Neural progenitor cell (in vitro differentiated cells): ENCODE data around the gene SFXN5. TPM values are rescaled to one million over a fixed set of nuclear protein-coding genes. Genes with fewer than 3 reads are reported as not detected.

Experiments used
- DNase-seq: peaks from one replicate; pipeline ENCODE4 v3.0.0-alpha.2; 2016; ENCODE audit warnings: low spot score
- H2AFZ ChIP-seq: fragments of 200-600 bp; sonication (generic); replicated peaks from 2 replicates; pipeline ENCODE4 v1.6.1; 2016; ENCODE audit warnings: antibody characterized with exemption
- H3F3A ChIP-seq: fragments of 200-600 bp; sonication (generic); 2 replicates; pipeline ENCODE4 v1.6.1; 2016; ENCODE audit warnings: antibody characterized with exemption, low read depth
- H3K27ac ChIP-seq: fragments of 200-600 bp; sonication (generic); 2 replicates; pipeline ENCODE4 v1.5.1; 2016; ENCODE audit warnings: mild to moderate bottlenecking
- H3K27me3 ChIP-seq: fragments of 200-600 bp; sonication (generic); 2 replicates; pipeline ENCODE4 v1.6.1; 2016; ENCODE audit warnings: mild to moderate bottlenecking, moderate library complexity
- H3K36me3 ChIP-seq: fragments of 200-600 bp; sonication (generic); 2 replicates; pipeline ENCODE4 v1.5.1; 2016
- H3K4me1 ChIP-seq: fragments of 200-600 bp; sonication (generic); 2 replicates; pipeline ENCODE4 v1.6.1; 2016; ENCODE audit warnings: mixed run types
- H3K4me2 ChIP-seq: fragments of 200-600 bp; sonication (generic); 2 replicates; pipeline ENCODE4 v1.6.1; 2016
- H3K4me3 ChIP-seq: fragments of 200-600 bp; sonication (generic); 2 replicates; pipeline ENCODE4 v1.5.1; 2016
- H3K79me2 ChIP-seq: fragments of 200-600 bp; sonication (generic); 2 replicates; pipeline ENCODE4 v1.6.1; 2016; ENCODE audit warnings: low read depth
- H3K9ac ChIP-seq: fragments of 200-600 bp; sonication (generic); 2 replicates; pipeline ENCODE4 v1.6.1; 2016
- H3K9me3 ChIP-seq: fragments of 200-600 bp; sonication (generic); 2 replicates; pipeline ENCODE4 v1.5.1; 2016; ENCODE audit warnings: low read depth
- H4K20me1 ChIP-seq: fragments of 200-600 bp; sonication (generic); 2 replicates; pipeline ENCODE4 v1.6.1; 2016; ENCODE audit warnings: low read depth
- H3K27ac Mint-ChIP-seq: 3 replicates; pipeline ENCODE4 v1.8.0; 2021; ENCODE audit warnings: mixed read lengths
- H3K27me3 Mint-ChIP-seq: 2 replicates; pipeline ENCODE4 v1.8.0; 2022; ENCODE audit warnings: low read depth, mild to moderate bottlenecking, inconsistent platforms, moderate library complexity, mixed read lengths; ENCODE audit not compliant: insufficient read depth
- H3K36me3 Mint-ChIP-seq: 3 replicates; pipeline ENCODE4 v1.8.0; 2021; ENCODE audit warnings: mixed read lengths
- H3K4me1 Mint-ChIP-seq: 3 replicates; pipeline ENCODE4 v1.8.0; 2021; ENCODE audit warnings: mixed read lengths
- H3K4me3 Mint-ChIP-seq: 3 replicates; pipeline ENCODE4 v1.8.0; 2021; ENCODE audit warnings: mild to moderate bottlenecking, moderate library complexity, mixed read lengths
- H3K9me3 Mint-ChIP-seq: 3 replicates; pipeline ENCODE4 v1.8.0; 2020; ENCODE audit warnings: mixed read lengths
- CTCF ChIP-seq: fragments of 200-600 bp; sonication (generic); IDR thresholded peaks from 2 replicates; pipeline ENCODE4 v1.5.1; 2017; ENCODE audit warnings: antibody characterized with exemption, mild to moderate bottlenecking
- EZH2 ChIP-seq: fragments of 200-600 bp; sonication (generic); IDR thresholded peaks from 2 replicates; pipeline ENCODE4 v1.6.1; 2017; ENCODE audit warnings: antibody characterized with exemption, mild to moderate bottlenecking, moderate library complexity
- EZH2phosphoT487 ChIP-seq: fragments of 200-600 bp; sonication (generic); IDR thresholded peaks from 2 replicates; pipeline ENCODE4 v1.6.1; 2017; ENCODE audit warnings: antibody characterized with exemption
- total RNA-seq: library from RNA; depleted of rRNA; stranded (reverse); fragments of >200 nt; gene quantifications from 2 replicates; pipeline ENCODE4 v1.2.3, GENCODE V29; 2015; ENCODE audit warnings: low replicate concordance

Gene SFXN5
- total RNA-seq, 1 donor from 2014 or later = 3.4 TPM

- Histone ChIP-seq H3K79me2 (no peaks in the 10 kb centered on the region), H2AFZ (no peak overlapping the region), H3K4me2 (no peak overlapping the region), H3K27me3 (peaks cover 92% of the 10 kb centered on the region), H3K9ac (no peak overlapping the region), H3K36me3 (no peaks in the 10 kb centered on the region), H3F3A (peaks cover 15% of the 10 kb centered on the region), H3K9me3 (no peaks in the 10 kb centered on the region), H3K27ac (no peak overlapping the region), H3K4me3 (no peak overlapping the region), H3K4me1 (peaks cover 17% of the 10 kb centered on the region), H4K20me1 (no peaks in the 10 kb centered on the region)
- no peak overlapping the region for H3K4me3 Mint-ChIP-seq
- H3K9me3 Mint-ChIP-seq = no peaks in the 10 kb centered on the region
- no peak overlapping the region for H3K27ac Mint-ChIP-seq
- no peaks in the 10 kb centered on the region for H3K36me3 Mint-ChIP-seq
- no peak for DNase-seq
- peaks cover 7% of the 10 kb centered on the region for H3K4me1 Mint-ChIP-seq
- TF ChIP-seq CTCF (no peak), EZH2 (no peak), EZH2phosphoT487 (no peak)
- H3K27me3 Mint-ChIP-seq = peaks cover 42% of the 10 kb centered on the region
Observed at GRCh38 chr2:72901426-72901825, 170.1 kb downstream of the SFXN5 start.

GRCh38 chr2:72900191-72900825 lies 171.2 kb downstream of the SFXN5 start:
- TF ChIP-seq EZH2phosphoT487 (no peak), CTCF (no peak), EZH2 (no peak)
- peaks cover 12% of the 10 kb centered on the region for H3K4me1 Mint-ChIP-seq
- H3K4me3 Mint-ChIP-seq = no peak overlapping the region
- no peak for DNase-seq
- H3K79me2 ChIP-seq = no peaks in the 10 kb centered on the region
- peaks cover 22% of the 10 kb centered on the region for H3K4me1 ChIP-seq
- no peaks in the 10 kb centered on the region for H3K9me3 Mint-ChIP-seq
- peaks cover 92% of the 10 kb centered on the region for H3K27me3 ChIP-seq
- peaks cover 40% of the 10 kb centered on the region for H3K27me3 Mint-ChIP-seq
- no peak overlapping the region for H3K27ac ChIP-seq
- H3K4me2 ChIP-seq = no peak overlapping the region
- H3K36me3 ChIP-seq = no peaks in the 10 kb centered on the region
- H2AFZ ChIP-seq = no peak overlapping the region
- no peaks in the 10 kb centered on the region for H3K36me3 Mint-ChIP-seq
- H3K9me3 ChIP-seq = no peaks in the 10 kb centered on the region
- H3K9ac ChIP-seq = no peak overlapping the region
- no peak overlapping the region for H3K4me3 ChIP-seq
- H3K27ac Mint-ChIP-seq = no peak overlapping the region
- H3F3A ChIP-seq = peaks cover 15% of the 10 kb centered on the region
- no peaks in the 10 kb centered on the region for H4K20me1 ChIP-seq

GRCh38 chr2:72898585-72898906 lies 173.0 kb downstream of the SFXN5 start:
- H3K4me1 ChIP-seq = peaks cover 29% of the 10 kb centered on the region
- TF ChIP-seq CTCF (no peak), EZH2phosphoT487 (no peak), EZH2 (no peak)
- no peaks in the 10 kb centered on the region for H3K36me3 ChIP-seq
- Mint-ChIP-seq H3K27me3 (peaks cover 50% of the 10 kb centered on the region), H3K27ac (no peak overlapping the region), H3K9me3 (no peaks in the 10 kb centered on the region), H3K4me1 (peaks cover 16% of the 10 kb centered on the region), H3K36me3 (no peaks in the 10 kb centered on the region), H3K4me3 (no peak overlapping the region)
- no peaks in the 10 kb centered on the region for H4K20me1 ChIP-seq
- peak overlapping the region; percentile 51 for H3K27ac ChIP-seq
- peaks cover 91% of the 10 kb centered on the region for H3K27me3 ChIP-seq
- no peak overlapping the region for H2AFZ ChIP-seq
- peak overlapping the region; percentile 56 for H3K4me2 ChIP-seq
- no peak overlapping the region for H3K9ac ChIP-seq
- H3F3A ChIP-seq = peaks cover 15% of the 10 kb centered on the region
- H3K9me3 ChIP-seq = no peaks in the 10 kb centered on the region
- no peak overlapping the region for H3K4me3 ChIP-seq
- no peak for DNase-seq
- no peaks in the 10 kb centered on the region for H3K79me2 ChIP-seq
